Right atrium auricular region (tissue), 2 donors: ENCODE measurements around the gene CCNG2. TPM values are rescaled to one million over a fixed set of nuclear protein-coding genes. Genes with fewer than 3 reads are reported as not detected.

Experiments used
- DNase-seq: peaks from one replicate; pipeline ENCODE4 v3.0.0-alpha.2; 2019; ENCODE audit warnings: low spot score
- H3K27ac ChIP-seq, 2 donors: fragments of 200-600 bp; sonication (generic); 1 replicate in 1 of 2; 2 replicates in 1 of 2; pipeline ENCODE4 v1.5.1; 2016 to 2019
- H3K27me3 ChIP-seq, 2 donors: fragments of 200-600 bp; sonication (generic); one replicate each; pipeline versions ENCODE4 v1.5.1 to v1.6.0; 2017 to 2019
- H3K36me3 ChIP-seq: fragments of 200-600 bp; sonication (generic); one replicate; pipeline ENCODE4 v1.5.1; 2016
- H3K4me1 ChIP-seq, 2 donors: fragments of 200-600 bp; sonication (generic); one replicate each; pipeline versions ENCODE4 v1.5.1 to v1.6.0; 2017 to 2019
- H3K4me3 ChIP-seq, 2 donors: fragments of 200-600 bp; sonication (generic); 1 replicate in 1 of 2; 2 replicates in 1 of 2; pipeline ENCODE4 v1.5.1; 2017 to 2019; ENCODE audit warnings: mild to moderate bottlenecking in 1 of 2, moderate library complexity in 1 of 2
- H3K9me3 ChIP-seq, 2 donors: fragments of 200-600 bp; sonication (generic); one replicate each; pipeline ENCODE4 v1.5.1; 2019
- CTCF ChIP-seq, 2 donors: fragments of 200-600 bp; sonication (generic); IDR thresholded peaks; one replicate each; pipeline ENCODE4 v1.5.1; 2019; ENCODE audit warnings: antibody characterized with exemption in 2 of 2
- total RNA-seq, 2 donors: library from RNA; depleted of rRNA; stranded (reverse); fragments of >200 nt; gene quantifications; one replicate each; pipeline ENCODE4 v1.1.0, GENCODE V29; 2016

Gene CCNG2
- total RNA-seq, 2 donors from 2014 or later: 6.2 to 7.8 TPM

GRCh38 chr4:77174426-77174825 is 17.4 kb downstream of the CCNG2 start:
- TF ChIP-seq CTCF (IDR thresholded peaks at IDR 0.05): no peak
- DNase-seq: no peak
- no peak overlapping the region for H3K27ac ChIP-seq

GRCh38 chr4:77175201-77175611 is 18.2 kb downstream of the CCNG2 start:
- Histone ChIP-seq H3K9me3 (no peaks in the 10 kb centered on the region), H3K4me1 (no peaks in the 10 kb centered on the region), H3K4me3 (no peak overlapping the region), H3K27me3 (no peaks in the 10 kb centered on the region), H3K36me3 (no peaks in the 10 kb centered on the region), H3K27ac (no peak overlapping the region)
- DNase-seq: no peak
- TF ChIP-seq CTCF (IDR thresholded peaks at IDR 0.05): no peak

More at GRCh38 chr4:77174426-77174825, 17.4 kb downstream of the CCNG2 start:
- Histone ChIP-seq H3K4me1 (no peaks in the 10 kb centered on the region), H3K9me3 (no peaks in the 10 kb centered on the region), H3K27me3 (no peaks in the 10 kb centered on the region), H3K4me3 (no peak overlapping the region), H3K36me3 (no peaks in the 10 kb centered on the region)

GRCh38 chr4:77176640-77177039 is 19.6 kb downstream of the CCNG2 start:
- Histone ChIP-seq H3K4me1 (no peaks in the 10 kb centered on the region), H3K4me3 (no peak overlapping the region), H3K36me3 (no peaks in the 10 kb centered on the region), H3K27ac (no peak overlapping the region), H3K9me3 (no peaks in the 10 kb centered on the region), H3K27me3 (no peaks in the 10 kb centered on the region)
- no peak for TF ChIP-seq CTCF (IDR thresholded peaks at IDR 0.05)
- no peak for DNase-seq

- Histone ChIP-seq H3K4me3 (no peak overlapping the region), H3K27ac (no peak overlapping the region), H3K36me3 (no peaks in the 10 kb centered on the region), H3K9me3 (no peaks in the 10 kb centered on the region), H3K27me3 (no peaks in the 10 kb centered on the region), H3K4me1 (no peaks in the 10 kb centered on the region)
- no peak for DNase-seq
- TF ChIP-seq CTCF (IDR thresholded peaks at IDR 0.05): no peak
These were observed 20.2 kb downstream of the CCNG2 start for GRCh38 chr4:77177199-77177598.

GRCh38 chr4:77178560-77178959 is 21.6 kb downstream of the CCNG2 start:
- no peaks in the 10 kb centered on the region for H3K36me3 ChIP-seq
- no peak overlapping the region for H3K27ac ChIP-seq
- H3K27me3 ChIP-seq: no peaks in the 10 kb centered on the region
- H3K4me1 ChIP-seq: no peaks in the 10 kb centered on the region
- H3K4me3 ChIP-seq: no peak overlapping the region
- DNase-seq: no peak
- no peak for TF ChIP-seq CTCF (IDR thresholded peaks at IDR 0.05)
- no peaks in the 10 kb centered on the region for H3K9me3 ChIP-seq

GRCh38 chr4:77179519-77179918 is 22.5 kb downstream of the CCNG2 start:
- Histone ChIP-seq H3K4me3 (no peak overlapping the region), H3K27me3 (no peaks in the 10 kb centered on the region), H3K9me3 (no peaks in the 10 kb centered on the region), H3K36me3 (no peaks in the 10 kb centered on the region), H3K4me1 (no peaks in the 10 kb centered on the region), H3K27ac (no peak overlapping the region)
- no peak for TF ChIP-seq CTCF (IDR thresholded peaks at IDR 0.05)
- DNase-seq: no peak
